GF-D8 (cell line): ENCODE results near the gene YAP1.
"Not testable (repeated sequence)": the region's sequence is repeated elsewhere in the genome, so short reads cannot be mapped to it uniquely, and the experiment has no call there.

Experiments
- DNase-seq: peaks from one replicate; lab custom pipeline; 2025; lab: John Stamatoyannopoulos, UW

Gene YAP1

DNA sequence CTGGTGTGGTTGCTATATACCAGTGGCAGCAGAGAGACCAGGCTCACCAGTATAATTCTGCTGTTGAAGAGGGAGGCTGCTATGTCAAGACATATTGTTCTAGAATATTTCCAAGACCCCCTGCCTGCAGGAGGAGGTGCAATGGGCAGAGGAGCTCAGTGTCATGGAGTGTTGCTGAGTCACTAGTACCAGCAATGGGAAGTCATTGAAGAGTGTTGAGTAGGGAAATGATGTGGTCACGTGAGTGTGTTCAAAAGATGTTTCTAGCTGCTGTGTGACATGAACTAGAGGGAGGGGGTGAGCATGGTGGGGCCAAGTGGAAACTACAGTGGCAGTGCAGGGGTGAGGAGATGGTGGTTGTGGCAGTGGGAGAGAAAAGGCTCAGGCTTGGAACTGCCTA is 130.8 kb downstream of the YAP1 start:
- no peak for DNase-seq

DNA sequence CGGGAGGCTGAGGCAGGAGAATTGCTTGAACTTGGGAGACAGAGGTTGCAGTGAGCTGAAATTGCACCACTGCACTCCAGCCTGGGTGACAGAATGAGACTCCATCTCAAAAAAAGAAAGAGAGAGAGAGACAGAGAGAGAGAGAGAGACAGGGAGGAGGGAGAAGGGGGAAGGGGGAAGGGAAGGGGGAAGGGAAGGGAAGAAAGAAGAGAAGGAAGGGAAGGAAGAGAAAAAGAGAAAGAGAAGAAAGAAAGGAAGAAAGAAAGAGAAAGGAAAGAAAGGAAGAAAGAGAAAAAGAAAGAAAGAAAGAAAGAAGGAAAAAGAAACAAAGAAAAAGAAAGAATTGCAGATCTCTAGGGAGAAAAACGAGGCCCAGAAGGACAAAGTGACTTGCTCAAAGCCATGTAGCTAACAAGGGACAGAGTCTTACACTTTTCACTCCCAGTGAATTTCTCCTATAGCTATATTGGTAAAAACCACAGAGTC is 133.2 kb downstream of the YAP1 start:
- DNase-seq: no peak

DNA sequence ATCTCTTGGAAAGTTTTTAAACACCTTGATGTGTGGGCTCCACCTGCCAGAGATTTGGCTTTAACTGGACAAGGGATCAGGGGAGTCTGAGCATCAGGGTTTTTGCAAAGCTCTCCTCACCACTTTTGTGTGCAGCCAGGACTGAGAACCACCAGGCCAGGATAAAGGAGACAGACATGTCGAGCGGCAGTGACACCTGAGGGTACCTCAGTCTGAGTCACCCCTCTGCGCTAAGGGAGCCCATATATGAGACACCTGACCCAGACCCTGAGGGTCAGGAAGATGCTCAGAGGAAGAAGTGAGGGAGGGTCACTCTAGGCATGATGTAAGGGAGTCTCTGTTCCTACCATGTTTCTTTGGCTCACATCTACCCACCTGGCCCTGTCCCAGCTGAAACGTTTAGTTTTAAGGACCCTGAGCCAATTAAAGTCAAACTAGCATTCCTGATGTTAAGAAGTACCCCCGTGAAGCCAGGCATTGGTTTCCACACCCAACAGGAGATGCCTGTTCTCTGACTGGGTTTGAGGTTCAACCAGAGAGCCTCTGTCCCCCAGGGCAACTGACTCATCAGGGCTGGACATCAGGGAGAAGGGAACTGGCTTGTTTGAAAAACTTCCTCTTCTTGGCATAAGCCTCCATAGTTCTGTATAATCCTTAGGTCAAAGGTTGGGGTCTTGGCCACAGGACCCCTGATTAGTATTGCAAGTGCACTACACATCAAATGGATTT is 134.6 kb downstream of the YAP1 start:
- no peak for DNase-seq

DNA sequence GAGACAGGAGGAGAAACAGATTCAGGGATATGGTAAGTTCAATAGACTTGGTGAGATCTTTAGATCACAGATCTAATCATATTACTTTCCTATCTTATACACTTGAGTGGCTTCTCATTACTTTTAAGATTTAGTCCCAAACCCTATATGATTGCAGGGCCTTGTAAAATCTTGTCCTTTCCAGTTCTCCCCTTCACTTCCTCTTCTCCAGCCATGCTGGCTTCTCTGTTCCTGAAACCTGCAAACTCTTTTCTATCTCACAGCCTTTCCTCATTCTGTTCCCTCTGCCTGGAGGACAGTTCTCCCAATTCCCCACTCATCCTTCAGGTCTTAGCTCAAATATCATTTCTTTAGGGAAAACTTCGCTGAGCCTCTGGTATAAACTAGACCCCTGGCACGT is 141.2 kb downstream of the YAP1 start:
- DNase-seq: no peak

DNA sequence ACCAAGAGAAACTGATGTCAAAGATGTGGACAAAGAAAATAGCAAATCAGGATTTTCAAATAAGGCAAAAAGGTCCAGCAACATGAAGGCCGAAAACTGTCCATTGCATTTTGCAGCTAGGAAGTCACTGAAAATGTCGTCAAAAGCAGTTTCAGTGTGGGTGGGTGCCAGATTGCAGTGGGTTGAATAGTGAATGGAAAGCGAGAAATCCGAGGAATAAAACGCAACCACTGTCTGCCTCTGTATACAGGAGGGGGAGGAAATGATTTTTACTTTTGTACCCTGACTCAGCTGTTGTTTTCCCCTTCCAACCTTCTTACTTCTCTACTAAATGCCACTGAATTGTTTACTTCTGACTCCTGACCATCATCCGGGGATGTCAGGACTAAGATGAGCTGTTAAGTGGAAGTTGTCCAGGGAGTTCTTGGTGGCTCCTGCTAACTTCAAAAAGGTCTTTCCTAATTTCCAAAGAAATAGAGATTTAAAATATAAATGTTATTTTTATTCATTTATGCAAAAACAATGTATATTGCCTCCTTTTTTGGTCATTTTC is 142.2 kb downstream of the YAP1 start:
- DNase-seq: no peak

DNA sequence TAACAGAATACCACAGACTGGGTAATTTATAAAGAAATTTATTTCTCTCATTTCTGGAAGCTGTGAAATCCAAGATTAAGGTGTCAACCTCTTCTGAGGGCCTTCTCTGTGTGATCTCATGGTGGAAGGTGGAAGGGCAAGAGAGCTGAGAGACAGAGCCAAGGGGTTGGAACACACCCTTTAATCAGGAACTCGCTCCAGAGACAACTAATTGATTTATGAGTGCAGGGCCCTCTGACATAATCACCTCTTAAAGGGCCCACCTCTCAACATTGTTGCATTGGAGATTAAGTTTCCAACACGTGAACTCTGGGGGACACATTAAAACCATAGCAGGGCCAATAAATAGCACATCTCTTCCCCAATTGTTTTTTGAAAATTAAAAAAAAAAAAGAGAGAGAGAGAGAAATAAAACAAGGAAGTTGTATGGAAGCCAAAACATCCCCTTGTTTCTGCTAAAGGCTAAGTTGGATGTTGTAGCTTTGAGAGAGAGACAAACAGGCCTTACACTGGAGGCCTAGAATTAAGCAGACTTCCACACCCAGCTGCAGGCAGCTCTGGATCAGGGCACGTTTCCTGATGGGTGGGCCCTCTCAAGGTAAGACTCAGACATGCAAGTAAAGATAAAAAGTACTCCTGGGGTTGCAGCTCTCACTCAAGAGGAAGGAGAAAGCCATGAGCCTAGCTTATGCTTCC is 142.9 kb downstream of the YAP1 start:
- DNase-seq: no peak

DNA sequence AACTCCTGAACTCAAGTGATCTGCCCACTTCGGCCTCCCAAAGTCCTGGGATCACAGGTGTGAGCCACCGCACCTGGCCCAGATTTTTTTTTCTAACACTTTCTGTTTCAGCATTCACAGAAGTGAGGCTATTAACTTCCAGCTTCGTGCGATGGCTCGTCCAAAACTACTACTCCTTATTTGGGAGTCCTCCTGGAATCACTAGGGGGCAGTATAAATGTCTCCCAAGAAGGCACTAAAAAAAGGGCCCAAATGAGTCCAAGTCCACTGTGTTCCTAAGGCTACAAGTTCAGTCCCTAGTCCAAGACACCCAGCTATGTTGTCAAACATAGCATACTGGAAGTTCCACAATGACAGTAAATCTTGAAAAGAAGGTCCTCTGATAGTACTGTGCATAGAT is 143.8 kb downstream of the YAP1 start:
- no peak for DNase-seq

DNA sequence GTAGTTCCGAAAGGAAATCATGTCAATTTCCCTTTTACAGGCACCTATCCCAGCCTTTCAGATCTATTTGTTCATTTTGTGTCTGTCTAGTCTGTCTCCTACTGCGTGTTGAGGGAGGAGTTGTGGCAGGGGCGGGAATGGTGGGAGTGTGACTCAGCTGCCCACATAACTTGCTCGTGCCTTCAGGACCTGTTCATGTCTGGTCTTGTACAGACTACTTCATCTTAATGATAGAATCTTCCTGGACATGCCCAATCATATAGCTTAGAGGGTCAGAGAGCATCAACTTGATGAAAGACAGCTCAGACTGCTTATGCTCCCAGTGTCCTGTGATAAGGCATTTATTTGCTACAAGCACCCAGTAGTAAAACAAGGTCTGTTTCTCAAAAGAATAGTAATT is 146.0 kb downstream of the YAP1 start:
- no peak for DNase-seq

DNA sequence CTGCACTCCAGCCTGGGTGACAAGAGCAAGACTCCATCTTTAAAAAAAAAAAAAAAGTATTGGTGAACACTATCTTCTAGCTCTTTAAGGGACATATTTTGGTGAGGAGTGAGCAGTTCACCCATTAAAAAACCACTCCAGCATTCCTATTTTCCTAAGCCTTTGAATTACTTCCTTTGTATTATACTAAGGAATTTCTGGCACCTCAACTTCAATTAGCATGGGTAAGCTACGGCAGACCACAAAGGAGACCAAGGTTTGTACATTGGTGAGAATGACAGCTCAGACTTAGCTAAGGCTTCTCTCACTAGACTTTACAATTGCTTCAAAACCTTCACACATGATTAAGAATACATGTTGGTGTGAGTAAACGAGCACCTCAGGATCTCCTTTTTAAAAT is 150.0 kb downstream of the YAP1 start:
- no peak for DNase-seq

DNA sequence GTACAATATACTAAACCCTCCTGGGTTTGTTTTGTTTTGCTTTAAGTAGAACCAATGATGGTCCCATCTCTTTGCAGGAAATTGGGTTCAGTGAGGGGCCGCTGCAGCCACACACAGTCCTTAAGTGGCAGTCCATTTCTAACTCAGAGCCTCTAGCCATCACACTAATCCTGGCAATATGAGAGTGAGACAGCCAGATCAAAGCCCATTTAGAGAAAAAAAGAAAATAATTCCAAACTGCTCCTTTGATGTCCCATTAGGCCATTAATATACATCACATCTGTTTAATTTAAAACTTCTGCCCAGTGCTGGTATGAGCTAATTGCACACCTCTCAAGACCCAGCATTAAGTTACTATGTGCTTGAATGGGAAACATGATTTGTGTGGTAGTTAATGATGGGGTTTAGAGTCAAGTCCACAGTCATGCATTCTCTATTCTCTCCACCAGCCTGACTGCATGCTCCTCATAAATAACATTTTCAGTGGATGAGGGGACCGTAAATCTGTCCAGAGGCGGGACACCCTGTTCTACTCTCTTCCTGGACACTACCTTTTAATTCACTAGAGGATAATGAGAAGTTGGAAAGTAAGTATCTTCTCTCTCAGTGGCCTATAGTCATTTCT is 153.2 kb downstream of the YAP1 start:
- no peak for DNase-seq

DNA sequence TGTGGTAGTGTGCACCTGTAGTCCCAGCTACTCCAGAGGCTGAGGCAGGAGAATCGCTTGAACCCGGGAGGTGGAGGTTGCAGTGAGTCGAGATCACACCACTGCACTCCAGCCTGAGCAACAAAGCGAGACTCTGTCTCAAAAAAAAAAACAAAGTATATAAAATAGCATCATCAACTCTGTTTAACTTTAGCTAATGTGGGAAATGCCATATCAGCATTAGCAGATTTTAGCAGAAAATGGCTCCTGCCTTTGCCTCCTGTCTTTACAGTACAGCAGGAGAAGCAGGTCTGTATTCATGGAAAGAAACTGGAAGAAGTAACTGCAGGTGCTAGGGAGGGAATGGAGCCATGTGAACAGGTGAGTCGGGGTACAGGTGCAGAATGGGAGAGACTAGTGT is 154.5 kb downstream of the YAP1 start:
- DNase-seq: not testable (repeated sequence)

DNA sequence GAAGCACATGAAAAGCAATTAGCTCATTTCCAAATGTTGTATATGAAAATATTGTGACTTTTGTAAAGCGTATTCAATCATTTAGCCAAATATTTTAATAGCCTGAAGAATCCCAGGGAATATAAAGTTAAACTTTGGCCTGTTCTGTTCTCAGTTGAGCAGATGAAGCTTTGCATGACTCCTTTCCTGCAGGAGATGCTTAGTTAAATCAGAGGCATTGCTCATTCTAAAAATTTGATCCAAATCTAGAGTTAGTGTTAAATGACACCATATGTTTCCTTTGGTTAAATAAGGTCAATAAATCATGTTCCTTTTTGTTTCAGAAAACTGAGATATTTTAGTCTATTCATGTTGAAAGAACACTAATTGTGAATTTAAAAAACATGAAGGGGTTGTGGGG is 155.9 kb downstream of the YAP1 start:
- DNase-seq: no peak

DNA sequence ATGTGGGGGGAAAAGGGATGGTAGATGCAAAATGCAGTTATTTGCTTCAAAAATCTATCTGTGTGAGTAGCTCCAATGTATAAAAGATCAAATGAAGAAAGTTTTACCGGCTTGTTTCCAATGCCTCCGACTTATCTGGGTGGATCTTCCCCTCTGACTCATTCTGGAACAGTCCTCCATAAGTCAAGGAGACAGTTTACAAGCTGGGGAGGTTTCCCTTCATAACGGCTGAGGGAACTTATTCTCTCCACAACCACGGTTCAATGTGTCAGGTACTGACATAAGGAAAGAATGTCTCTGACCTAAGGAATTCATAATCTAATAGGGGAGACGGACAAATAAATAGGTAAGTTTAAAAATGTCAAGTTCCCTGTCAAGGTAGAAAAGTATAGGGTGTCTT is 157.4 kb downstream of the YAP1 start:
- DNase-seq: no peak

DNA sequence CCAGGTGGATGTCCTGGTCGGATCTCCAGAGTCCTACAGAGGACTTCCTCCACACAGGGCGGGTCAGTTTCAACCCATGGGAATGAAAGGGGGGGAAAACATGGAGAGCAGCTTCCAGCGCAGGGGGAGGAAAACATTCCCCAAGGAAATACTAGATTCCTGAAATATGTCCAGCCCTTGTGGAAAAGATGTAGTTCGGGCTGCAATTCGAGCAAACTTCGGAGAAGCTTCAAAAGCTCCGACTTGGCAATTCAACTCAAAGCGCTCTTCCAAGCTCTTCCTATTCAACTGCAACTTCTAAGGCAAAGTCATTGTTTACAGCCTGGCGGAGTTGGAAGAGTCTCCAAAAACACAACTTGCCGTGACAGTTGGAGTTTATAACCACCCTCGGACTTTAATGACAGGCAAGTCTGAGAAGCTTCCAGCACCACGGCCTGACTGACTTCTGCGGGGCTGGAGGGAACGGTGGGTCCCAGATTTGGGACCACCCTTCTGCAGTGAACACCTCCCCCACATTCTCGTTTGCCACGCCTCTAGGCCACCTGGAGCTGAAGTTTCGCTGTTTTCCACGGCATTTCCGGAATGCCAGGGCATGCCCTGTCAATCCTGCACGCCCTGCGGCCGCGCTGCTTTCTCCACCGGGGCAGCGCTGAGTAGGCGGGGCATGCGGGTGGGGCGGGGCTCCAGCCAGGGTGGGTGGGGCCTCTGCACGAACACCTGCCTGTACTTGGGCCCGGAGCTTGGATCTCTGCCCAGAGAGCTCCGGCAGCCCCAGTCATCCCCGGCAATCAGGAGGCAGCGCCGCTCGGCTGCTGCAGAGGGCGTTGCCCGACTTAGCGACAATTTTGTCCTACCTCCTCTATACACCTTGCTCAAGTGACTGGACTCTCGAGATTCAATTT is 158.1 kb downstream of the YAP1 start:
- DNase-seq: no peak

DNA sequence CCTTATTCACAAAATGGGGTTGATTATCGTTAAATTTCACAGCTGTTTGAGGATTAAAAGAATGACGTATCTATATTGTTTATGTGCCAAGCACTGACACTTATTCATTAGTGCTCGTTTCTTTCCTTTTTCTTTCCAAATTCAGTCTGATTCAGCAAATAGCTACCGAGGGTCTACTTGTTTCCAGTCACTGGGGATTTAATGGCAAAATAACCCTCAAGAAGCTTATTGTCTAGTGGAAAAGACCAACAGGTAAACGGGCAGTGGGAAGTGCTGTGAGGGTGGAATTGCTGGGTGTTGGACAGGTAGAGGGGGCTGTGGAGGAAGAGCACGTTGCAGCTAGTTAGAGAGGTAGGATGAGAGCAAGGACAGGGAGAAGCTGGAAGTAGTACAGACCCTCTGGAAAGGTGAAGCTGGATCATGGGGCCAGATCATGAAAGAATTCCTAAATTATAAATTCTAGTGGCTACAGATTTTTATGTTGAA is 158.8 kb downstream of the YAP1 start:
- no peak for DNase-seq

DNA sequence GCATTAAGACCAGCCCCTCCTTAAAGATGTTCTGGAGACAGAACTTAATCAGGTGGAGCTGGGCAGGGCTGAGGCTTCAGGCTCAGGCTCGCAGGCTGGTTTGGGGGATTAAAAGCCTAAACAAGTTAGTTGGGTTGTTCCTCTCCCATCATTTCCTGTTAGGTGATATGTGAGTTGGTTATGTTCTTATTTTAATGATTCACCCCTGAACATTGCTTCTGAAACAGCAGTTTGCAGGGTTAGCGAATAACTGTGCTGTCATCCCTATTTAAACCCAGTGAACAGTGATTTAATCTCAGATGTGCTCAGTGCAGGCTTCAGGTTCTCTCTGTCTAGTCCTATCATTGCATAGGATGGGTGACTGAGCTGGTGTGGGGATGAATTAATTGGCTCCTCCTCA is 159.7 kb downstream of the YAP1 start:
- no peak for DNase-seq

DNA sequence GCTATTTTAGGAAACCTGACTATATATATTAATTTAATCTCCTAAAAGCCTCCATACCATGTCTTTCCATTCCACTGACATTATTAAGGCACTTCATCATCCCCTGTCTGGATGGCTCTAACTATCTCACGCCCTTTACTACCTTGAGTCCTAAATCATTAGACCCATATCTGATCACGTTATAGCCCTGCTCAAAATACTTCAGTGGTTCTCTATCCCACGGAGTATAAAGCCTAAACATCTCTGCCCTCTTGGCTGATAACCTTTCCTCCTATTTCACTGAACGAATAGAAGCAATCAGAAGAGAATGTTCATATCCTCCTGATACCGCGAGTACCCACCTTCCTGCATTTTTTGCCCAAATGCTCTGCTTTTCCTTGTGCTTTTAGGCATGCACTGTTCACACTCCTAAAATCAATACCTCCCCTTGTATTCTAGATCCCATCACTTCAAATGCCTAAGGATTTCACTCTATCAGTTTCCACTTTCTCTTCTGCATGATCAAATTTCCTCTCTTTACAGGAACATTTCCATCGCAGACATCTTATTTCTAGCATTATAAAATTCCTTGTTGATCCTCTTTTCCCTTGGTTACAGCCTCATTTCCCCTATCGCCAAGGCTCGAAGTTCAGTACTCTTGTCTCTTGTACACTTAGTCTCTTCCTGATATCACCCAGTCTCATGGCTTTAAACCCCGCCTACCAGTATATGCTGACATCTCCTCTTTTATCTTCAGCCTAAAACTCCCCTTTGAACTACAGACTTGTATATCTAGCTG is 162.0 kb downstream of the YAP1 start:
- DNase-seq: no peak

DNA sequence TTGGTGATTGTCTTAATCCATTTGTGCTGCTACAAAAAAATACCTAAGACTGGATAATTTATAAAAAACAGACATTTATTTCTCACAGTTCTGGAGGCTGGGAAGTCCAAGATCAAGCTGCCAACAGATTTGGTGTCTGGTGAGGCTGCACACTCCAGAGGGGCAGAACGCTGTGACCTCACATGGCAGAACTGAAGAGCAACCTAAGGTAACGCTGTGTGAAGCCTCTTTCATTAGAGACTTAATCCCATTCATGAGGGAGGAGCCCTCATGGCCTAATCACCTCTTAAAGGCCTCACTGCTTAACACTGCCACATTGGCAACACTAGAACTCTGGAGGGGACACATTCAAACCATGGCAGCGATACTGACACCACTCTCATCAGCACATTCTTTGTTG is 164.4 kb downstream of the YAP1 start:
- DNase-seq: no peak

DNA sequence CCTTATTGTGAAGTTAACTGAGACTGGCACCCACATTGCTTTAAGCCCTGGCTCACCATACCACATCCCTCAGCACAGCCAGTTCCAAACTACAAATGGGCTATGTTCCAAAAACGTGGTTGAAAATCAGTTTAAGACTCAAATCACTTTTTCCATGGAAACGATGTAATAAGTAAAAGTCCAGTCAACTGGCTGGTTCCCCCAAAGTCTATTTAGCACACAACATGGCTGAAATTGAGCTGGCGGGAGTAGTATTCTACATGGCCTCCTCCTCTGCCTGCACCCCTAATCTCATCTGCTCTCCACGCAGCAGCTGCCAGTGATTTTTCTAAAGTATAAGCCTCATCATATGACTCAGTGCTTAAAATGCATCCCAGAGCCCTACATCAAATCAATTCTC is 166.1 kb downstream of the YAP1 start:
- DNase-seq: no peak

DNA sequence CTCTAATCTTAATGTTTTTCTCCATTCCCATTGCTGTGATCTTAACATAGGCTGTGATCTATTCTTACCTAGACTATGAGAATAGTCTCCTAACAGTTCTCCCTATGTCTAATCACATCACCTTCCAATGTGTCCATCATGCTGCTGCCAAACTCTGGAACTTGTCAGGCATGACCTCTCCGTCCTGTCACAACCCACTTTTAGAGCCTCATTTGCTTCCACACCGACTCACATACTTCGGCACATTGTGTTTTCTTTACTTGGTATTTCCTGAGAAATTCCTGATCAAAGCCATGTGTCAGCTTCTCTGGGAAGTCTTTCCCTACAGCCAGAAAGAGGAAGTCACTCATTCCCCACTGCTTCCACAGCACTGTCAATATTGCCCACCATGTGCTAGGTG is 166.5 kb downstream of the YAP1 start:
- DNase-seq: no peak

DNA sequence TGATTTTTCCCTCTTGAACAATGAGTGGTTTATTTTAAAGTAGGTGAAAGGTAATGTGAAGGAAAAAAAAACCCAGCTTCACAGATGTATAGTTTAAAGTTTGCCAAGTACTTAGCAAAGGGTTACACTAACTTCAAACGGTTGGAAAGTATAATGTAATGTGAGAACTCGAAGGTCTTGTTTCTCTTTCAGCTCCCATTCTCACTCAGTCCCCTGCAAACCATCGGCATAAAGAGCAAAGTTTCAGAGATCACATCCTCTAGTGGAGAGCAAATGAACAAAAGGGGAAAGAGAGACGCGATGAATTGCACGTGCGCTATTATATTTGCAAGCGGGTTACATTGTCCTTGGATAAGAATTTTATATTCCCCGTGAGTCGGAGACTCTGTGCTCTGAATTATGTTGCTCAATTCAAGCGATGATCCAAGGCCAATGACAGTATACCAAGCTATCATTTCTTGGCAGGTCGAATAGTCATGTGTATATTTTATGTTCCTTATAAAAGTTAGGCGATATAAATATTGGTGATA is 169.5 kb downstream of the YAP1 start:
- no peak for DNase-seq
